Glutamatergic neuron (in vitro differentiated cells): Measurements from ENCODE around the gene PRKCA. TPM values are rescaled to one million over a fixed set of nuclear protein-coding genes. Genes with fewer than 3 reads are reported as not detected.

ENCODE experiments used
- DNase-seq: peaks from one replicate; pipeline ENCODE4 v3.0.0; 2022
- H3K27ac Mint-ChIP-seq: one replicate; pipeline ENCODE4 v1.8.0; 2020; ENCODE audit warnings: mild to moderate bottlenecking, mixed read lengths, inconsistent platforms; ENCODE audit not compliant: unreplicated experiment
- H3K27me3 Mint-ChIP-seq: one replicate; pipeline ENCODE4 v1.8.0; 2020; ENCODE audit warnings: mild to moderate bottlenecking, moderate library complexity, mixed read lengths, inconsistent platforms; ENCODE audit not compliant: unreplicated experiment
- H3K36me3 Mint-ChIP-seq: one replicate; pipeline ENCODE4 v1.8.0; 2020; ENCODE audit warnings: mild to moderate bottlenecking, mixed read lengths, inconsistent platforms; ENCODE audit not compliant: unreplicated experiment
- H3K4me1 Mint-ChIP-seq: one replicate; pipeline ENCODE4 v1.8.0; 2020; ENCODE audit warnings: mild to moderate bottlenecking, low read depth, mixed read lengths, inconsistent platforms; ENCODE audit not compliant: unreplicated experiment
- H3K4me3 Mint-ChIP-seq: one replicate; pipeline ENCODE4 v1.8.0; 2020; ENCODE audit warnings: mild to moderate bottlenecking, mixed read lengths, inconsistent platforms; ENCODE audit not compliant: unreplicated experiment
- H3K9me3 Mint-ChIP-seq: one replicate; pipeline ENCODE4 v1.8.0; 2020; ENCODE audit warnings: mild to moderate bottlenecking, moderate library complexity, mixed read lengths, inconsistent platforms; ENCODE audit not compliant: unreplicated experiment
- CTCF ChIP-seq: fragments of 200-600 bp; sonication (generic); IDR thresholded peaks from one replicate; pipeline ENCODE4 v1.5.0; 2021; ENCODE audit not compliant: partially characterized antibody, unreplicated experiment
- total RNA-seq: library from RNA; stranded (reverse); fragmentation: NEBNext Ultra II Directional; extraction: Animal tissue kit (Norgen Biotek cat#: 25700); gene quantifications from one replicate; pipeline ENCODE4 v1.2.1, GENCODE V29; 2021; ENCODE audit not compliant: unreplicated experiment

PRKCA gene
- total RNA-seq, 1 donor from 2014 or later: 2.2 TPM

- DNase-seq: no peak
- no peak overlapping the region for H3K4me3 Mint-ChIP-seq
- no peaks in the 10 kb centered on the region for H3K36me3 Mint-ChIP-seq
- no peak for TF ChIP-seq CTCF
- H3K27ac Mint-ChIP-seq: no peak overlapping the region
- H3K9me3 Mint-ChIP-seq: peaks cover 6% of the 10 kb centered on the region
- peaks cover 31% of the 10 kb centered on the region for H3K4me1 Mint-ChIP-seq
- H3K27me3 Mint-ChIP-seq: peaks cover 4% of the 10 kb centered on the region
Measured at GRCh38 chr17:66533572-66533971, 231.2 kb downstream of the PRKCA start.

GRCh38 chr17:66533986-66534385 lies 231.6 kb downstream of the PRKCA start:
- Mint-ChIP-seq H3K9me3 (peaks cover 6% of the 10 kb centered on the region), H3K27me3 (peaks cover 4% of the 10 kb centered on the region), H3K4me1 (peaks cover 33% of the 10 kb centered on the region), H3K27ac (no peak overlapping the region), H3K36me3 (no peaks in the 10 kb centered on the region), H3K4me3 (no peak overlapping the region)
- TF ChIP-seq CTCF: no peak
- DNase-seq: no peak

- H3K4me3 Mint-ChIP-seq: no peak overlapping the region
- DNase-seq: no peak
- peaks cover 6% of the 10 kb centered on the region for H3K9me3 Mint-ChIP-seq
- no peak for TF ChIP-seq CTCF
- no peaks in the 10 kb centered on the region for H3K36me3 Mint-ChIP-seq
- peaks cover 42% of the 10 kb centered on the region for H3K4me1 Mint-ChIP-seq
- peak overlapping the region; percentile 16 for H3K27ac Mint-ChIP-seq
- H3K27me3 Mint-ChIP-seq: peaks cover 4% of the 10 kb centered on the region
Measured at GRCh38 chr17:66535611-66536010, 233.2 kb downstream of the PRKCA start.

- H3K4me3 Mint-ChIP-seq: no peak overlapping the region
- H3K27ac Mint-ChIP-seq: no peak overlapping the region
- peaks cover 7% of the 10 kb centered on the region for H3K9me3 Mint-ChIP-seq
Measured at GRCh38 chr17:66537502-66537901, 235.1 kb downstream of the PRKCA start.

GRCh38 chr17:66538776-66539175 lies 236.4 kb downstream of the PRKCA start:
- DNase-seq: no peak
- Mint-ChIP-seq H3K4me1 (peaks cover 45% of the 10 kb centered on the region), H3K4me3 (no peak overlapping the region), H3K9me3 (peaks cover 7% of the 10 kb centered on the region), H3K27me3 (peaks cover 10% of the 10 kb centered on the region), H3K27ac (no peak overlapping the region), H3K36me3 (no peaks in the 10 kb centered on the region)
- no peak for TF ChIP-seq CTCF

More at GRCh38 chr17:66537502-66537901, 235.1 kb downstream of the PRKCA start:
- H3K4me1 Mint-ChIP-seq: peaks cover 48% of the 10 kb centered on the region
- no peaks in the 10 kb centered on the region for H3K36me3 Mint-ChIP-seq
- H3K27me3 Mint-ChIP-seq: peaks cover 10% of the 10 kb centered on the region
- no peak for TF ChIP-seq CTCF
- DNase-seq: no peak
